ENCODE measurements around the gene AGO4.
"Not testable (repeated sequence)": the region's sequence is repeated elsewhere in the genome, so short reads cannot be mapped to it uniquely, and the experiment has no call there.

AGO4 gene

DNA sequence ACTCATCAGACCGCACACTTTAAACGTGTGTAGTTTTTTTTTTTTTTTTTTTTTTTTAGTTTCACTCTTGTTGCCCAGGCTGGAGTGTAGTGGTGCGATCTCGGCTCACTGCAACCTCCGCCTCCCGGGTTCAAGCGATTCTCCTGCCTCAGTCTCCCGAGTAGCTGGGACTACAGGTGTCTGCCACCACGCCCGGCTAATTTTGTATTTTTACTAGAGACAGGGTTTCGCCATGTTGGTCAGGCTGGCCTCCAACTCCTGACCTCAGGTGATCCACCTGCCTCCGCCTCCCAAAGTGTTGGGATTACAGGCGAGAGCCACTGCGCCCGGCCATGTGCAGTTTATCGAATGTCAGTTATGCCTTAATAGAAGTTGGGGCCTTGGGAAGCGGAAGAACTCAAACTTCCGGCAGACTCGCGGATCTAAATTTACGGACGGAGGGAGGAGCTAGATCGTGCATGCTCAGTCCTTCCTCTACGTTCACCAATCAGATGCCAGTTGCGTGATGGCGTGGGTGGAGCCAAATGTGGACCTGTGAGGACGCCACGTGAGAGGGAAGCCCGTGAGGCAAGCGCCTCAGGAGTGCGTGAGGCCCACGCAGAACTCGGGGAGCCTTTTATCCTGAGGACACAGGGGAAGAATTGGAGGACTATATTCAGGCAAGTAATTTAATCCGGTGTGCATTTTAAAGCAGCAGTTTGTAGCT is 61.6 kb downstream of the AGO4 start:
- DNase-seq, result not testable (repeated sequence)

DNA sequence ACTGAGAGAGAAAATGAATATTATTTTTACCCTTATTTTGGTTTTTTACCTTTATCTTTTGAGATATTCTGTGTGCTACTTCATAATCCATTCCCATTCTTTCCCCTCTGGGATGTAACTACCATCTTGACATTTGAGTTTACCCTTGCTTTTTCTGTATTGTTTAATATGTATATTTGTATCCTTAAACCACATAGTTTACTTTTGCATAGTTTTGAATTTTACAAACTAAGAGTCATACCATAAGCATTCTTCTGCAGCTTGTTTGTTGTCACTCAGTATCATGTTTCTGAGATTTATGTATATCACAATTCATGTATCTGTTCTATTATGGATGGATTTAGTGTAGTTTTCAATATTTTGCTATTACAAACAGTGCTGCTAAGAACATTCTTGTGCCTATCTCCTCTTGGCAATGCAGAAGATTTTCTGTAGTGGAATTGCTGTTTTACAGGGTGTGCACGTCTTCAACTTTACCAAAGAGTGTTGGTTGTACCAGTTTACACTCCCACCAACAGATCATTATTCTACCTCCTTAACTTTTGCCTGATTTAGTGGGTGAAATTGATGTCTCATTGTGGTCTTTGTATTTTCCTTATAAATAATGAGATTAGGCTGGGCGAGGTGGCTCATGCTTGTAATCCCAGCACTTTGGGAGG is 63.0 kb downstream of the AGO4 start:
- DNase-seq, result no peak

DNA sequence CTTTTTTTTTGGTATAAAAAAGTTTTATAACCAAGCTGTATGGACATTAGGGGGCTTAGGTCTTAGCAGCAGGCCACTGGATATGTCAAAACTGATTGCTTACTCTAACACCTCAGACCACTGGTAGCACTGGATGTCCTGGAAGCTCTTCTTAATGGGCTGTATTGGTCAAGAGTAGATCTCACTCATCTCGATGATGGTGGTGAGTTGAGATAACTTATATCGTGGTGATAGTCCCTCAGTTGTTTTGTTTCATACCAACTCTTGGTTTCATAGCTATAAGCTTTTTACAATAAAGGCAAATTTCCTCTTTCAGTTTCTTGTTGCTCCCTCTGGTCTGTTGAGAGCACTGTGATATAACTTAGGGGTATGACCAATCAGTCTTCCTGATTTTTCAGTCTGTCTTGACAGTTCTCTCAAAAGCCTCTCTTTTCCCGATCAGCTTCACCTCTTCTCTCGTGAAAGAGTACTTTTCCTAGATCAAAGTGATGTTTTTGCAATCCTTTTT is 65.5 kb downstream of the AGO4 start:
- no peak for DNase-seq

DNA sequence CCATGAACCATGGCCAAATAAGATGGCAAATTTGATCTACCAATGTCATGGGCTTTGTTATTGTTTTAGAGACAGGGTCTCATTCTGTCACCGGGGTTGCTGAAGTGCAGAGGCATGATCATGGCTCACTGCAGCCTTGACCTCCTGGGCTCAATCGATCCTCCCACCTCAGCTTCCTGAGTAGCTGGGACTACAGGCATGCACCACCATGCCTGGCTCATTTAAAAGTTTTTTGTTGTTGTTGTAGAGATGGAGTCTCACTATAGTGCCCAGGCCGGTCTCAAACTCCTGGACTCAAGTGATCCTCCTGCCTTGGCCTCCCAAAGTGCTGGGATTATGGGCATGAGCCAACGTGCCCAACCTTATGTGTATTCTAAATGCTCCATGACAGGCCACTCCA is 66.3 kb downstream of the AGO4 start:
- DNase-seq, result not testable (repeated sequence)

DNA sequence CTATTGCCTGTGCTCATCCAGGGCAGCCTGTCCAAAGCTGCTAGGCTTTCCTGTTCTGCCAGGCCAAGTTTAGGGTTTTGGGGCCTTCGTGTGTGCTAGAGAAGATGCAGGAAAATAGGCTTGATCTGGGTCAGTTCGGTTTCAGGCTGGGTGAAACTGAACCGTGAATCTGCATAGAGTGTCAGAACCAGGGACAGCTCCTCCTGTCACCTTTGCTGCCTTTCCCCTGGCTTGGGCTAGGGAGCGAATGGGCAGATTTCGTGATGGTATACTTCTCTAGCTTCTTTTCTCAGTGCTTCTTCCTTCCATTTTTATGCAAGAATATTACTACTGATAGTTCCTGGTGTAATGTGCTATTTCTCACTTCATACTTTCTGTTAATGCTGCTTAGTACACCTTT is 69.2 kb downstream of the AGO4 start:
- DNase-seq, result no peak

DNA sequence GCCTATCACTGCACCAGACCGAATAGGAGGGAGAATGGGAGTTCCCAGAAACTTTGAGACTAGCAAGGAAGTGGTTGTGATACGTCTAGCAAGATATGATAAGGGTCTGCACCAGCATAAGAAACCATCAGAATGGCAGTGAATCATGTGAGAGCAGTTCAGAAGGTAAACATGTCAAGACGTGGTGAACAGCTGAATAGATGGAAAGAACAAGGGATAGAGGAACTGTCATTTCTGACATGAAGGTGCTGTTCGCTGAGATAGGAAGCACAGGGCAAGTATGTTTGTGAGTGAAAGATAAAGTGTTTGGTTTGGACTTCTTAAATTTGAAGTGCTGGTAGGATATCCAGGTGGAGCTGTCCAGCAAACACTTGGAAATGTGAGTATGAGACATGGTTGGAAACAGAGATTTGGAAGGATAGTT is 74.0 kb downstream of the AGO4 start:
- no peak for DNase-seq

DNA sequence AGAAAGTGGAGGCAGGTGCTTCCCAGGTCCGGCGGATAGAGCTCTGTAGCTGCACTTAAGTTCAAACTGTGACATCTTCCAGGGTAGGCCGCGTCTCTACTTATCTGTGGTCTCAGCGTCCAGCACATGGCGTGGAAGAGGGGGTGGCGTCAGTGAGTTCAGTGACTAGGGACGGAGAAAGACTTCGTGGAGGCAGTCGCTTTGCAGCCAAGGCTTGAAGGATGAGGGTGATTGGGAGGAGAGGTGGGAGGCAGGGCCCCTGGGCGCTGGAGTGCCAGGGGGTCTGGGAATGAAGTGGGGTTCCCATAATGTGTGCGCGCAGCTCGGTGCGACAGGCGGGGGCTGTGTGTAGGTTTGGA is 74.7 kb downstream of the AGO4 start:
- DNase-seq, result no peak

DNA sequence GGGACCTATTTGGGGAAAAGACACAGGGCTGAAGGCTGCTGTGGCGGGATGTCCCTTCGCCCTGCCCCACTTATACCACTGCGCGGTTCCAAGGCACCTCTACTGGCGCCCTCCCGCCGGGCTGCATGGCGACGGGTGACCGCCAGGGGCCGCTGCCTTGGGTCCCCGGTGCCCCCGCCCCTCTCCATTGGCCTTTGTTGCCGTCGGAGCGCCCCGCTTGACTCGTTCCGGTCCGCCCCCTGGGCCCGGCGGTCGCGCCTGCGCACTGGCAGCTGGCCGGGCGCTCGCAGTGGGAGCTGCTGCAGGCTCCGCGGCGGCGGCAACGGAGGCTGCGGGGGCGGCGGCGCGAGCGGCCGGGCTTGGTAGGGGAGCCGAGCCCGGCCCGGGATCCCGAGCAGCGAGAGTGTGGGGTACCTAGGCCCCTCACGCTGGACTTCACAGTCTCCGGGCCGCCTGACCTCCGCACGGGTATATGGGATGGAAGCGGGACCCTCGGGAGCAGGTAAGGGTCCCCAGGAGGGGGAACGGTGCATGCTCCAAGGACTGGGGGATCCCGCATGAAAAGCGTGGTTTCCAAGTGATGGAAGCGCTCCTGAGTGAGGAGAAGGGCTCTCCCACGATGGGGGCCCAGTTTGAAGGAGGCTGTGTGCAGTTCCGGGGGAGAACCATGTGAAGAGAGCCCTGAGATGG is 75.3 kb downstream of the AGO4 start, which contains the start of gene AGO1:
Gene AGO1, plus strand, starts transcription at position 265 of the 690 bp plus-strand sequence. Its CDS starts 213 bp downstream, at position 478.
- peak; percentile 99 for DNase-seq

DNA sequence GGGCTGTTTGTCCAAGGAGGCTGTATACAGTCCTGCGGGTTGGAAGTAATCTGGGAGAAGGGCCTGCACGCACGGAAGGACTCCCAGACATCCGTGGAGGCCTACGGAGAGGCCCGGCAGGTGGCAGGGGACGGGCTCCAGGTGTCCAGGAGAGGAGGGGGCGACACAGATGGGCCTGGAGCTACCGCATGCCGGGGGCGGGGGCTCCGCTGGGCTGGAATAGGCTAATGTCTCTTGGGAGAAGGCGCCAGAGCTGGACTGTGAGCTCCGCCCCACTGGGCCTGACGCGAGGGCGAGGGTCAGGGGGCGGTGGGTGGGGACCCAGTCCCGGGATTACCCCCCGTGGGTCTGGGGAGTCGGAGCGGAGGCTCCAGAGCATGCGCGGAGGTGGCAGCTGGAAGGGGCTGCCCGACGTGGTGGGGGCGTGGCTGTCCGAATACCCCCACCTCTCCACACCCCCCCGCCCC is 75.9 kb downstream of the AGO4 start:
- peak; percentile 57 for DNase-seq

DNA sequence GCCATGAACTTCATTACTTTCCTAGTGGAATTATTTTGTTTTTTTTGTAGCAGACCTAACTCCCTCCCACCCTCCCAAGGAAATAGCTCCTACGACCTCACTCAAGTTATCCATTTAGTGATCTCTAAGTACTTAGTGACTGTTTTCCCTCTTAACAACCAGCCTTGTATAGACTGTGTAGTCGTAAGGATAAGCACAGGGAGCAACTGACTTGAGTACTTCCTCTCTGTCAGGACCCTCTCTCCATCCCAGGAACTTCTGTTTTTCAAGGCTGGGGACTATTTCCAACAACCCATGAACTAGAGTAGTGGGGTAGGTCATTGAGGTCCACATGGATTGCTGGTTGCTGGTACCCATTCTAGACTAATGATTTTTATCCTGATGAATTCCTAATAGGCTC is 77.1 kb downstream of the AGO4 start:
- no peak for DNase-seq

DNA sequence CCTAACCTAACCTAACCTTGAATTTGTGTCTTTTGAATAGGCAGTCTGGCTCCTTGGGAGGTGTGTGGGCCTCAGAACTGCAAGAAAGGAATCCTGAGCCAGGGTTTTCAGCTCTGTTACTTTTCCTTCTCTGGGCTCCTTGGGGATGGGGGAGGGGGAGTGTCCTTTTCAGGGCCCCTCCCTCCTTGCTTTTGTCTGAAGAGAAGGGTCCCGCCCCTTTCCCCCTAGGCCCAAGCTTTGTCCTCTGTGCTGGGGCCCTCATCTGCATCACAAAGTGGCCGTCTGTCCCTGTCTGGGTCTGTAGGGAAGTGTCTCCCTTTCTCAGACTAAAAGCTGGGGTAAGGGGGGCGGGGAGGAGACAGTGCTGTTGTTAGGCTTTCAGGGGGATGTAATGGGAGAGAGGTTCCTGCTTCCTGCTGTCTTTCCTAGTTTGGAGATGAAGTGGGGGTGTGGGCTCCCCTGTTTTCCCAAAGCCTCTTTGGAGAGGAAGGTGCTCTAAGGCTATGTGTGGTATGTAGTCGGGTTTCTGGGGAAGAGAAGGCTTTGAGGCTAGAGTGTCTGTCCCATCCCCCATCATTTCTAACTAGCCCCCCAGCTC is 78.2 kb downstream of the AGO4 start:
- DNase-seq, result no peak

DNA sequence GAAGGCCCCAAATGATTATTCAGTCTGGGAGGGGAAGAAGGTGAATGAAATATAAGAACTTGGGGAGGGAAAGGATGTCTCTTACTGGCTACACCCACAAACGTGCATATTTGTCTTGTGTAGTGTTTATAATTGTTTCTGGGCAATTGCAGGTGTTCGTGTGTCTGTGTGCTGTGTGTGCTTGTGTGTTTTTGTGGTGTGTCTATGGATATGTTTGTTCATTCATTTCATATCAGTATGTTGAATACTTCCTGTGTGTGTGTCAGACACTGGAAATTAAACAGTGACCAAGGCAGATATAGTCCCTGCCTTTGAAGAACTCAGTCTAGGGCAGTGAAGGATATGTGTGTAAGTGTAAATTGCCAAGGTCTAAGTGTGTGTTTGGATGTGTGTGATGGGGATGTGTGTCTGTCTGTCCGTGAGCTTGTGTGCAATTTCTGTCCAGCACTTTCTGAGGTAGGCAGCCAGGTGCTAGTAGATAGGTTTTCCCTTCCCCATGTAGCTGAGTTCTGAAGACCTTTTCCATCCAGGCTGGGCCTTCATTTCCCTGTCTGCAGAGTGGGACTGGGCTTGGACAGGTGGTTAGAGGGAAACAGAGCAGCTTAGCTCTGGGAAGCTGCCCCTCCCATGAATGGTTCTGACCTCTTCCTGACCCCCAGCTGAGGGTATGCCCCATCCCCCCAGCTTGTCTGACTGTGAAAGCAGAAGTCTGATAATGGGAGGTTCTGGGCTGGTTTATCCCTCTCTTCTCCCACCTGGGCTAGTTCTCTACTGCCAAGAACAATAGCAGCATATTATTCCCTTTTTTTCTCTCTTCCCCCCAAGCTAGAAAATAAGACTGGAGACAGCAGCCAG is 79.0 kb downstream of the AGO4 start:
- no peak for DNase-seq

DNA sequence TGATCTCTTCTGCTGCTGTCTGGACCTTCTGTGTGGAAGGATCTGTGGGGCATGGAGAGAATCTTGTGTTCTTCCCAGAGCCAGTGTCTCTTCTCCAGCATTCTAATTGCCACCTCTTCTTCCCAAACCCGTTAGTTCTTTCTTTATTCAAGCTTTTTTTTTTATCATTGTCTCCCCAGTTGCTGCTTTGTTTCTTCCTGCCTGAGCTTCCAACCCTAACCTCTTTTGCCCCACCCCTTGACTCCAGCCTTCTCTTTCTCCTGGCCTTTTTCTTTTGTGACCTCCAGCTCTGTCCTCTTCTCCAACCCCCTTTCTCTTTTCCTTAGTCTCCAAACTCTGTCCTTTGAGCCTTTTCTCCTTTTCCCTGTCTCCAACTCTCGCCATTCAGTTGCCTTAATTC is 79.7 kb downstream of the AGO4 start:
- DNase-seq, result no peak

DNA sequence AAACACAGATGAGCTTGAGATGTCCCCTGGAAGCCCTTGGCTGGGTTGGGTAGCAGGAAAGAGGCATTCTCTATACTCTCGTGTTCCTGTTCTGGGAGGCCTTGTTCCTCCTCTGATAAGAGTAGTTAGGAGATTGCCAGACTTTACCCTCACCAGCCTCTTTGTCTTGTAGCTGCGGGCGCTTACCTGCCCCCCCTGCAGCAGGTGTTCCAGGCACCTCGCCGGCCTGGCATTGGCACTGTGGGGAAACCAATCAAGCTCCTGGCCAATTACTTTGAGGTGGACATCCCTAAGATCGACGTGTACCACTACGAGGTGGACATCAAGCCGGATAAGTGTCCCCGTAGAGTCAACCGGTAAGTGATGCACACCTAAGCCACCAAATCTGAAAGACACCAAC is 80.4 kb downstream of the AGO4 start:
- no peak for DNase-seq

DNA sequence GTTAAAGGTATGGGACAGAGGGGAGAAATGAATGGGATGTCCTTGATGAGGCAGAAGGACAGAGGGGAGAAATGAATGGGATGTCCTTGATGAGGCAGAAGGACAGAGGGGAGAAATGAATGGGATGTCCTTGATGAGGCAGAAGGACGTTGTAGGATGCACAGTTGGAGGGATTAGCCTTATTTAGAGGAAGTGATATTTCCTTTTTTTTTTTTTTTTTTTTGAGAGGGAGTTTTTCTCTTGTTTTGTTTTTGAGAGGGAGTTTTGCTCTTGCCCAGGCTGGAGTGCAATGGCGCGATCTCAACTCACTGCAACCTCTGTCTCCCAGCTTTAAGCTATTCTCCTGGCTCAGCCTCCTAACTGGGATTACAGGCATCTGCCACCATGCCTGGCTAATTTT is 81.2 kb downstream of the AGO4 start:
- not testable (repeated sequence) for DNase-seq

DNA sequence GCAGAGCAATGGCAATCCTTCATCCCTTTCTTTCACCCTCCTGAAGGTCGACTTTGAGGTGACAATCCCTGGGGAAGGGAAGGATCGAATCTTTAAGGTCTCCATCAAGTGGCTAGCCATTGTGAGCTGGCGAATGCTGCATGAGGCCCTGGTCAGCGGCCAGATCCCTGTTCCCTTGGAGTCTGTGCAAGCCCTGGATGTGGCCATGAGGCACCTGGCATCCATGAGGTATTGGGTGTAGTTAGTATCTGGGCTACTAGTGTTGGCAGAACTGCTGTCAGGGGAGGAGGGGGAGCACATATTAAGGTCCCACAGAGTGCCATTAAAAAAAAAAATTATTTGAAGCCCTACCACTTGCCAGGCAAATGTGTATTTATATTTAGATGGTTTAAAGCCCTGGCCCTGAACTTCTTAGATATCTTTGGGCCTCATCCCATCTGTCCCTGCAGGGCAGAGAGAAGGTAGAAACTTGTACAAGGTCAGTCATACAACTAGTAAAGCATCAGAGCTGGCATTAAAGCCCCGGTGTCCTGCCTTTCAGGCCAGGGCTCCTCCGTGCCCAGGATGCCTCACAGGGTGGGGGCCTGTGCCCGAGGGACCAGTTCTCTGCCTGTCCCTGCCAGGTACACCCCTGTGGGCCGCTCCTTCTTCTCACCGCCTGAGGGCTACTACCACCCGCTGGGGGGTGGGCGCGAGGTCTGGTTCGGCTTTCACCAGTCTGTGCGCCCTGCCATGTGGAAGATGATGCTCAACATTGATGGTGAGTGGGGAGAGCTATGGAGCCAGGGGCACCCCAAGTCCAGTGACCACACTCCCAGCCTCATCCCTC is 85.4 kb downstream of the AGO4 start:
- DNase-seq, result no peak

DNA sequence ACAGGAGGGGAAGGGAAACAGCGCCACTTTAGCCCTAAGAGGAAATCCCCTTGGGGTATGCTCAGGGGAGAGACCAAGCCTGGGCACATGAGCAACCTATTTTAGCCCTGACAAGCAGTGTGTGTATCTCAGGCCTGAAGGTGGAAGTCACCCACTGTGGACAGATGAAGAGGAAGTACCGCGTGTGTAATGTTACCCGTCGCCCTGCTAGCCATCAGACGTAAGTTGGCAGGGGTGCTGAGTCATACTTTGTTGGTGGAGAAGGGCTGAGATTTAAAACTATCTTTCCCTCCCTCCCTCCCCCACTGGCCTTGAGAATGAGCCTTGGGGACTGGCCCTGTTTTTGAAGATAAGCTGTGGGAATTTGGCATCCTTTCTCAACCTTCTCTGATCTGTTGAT is 86.4 kb downstream of the AGO4 start:
- DNase-seq, result no peak

DNA sequence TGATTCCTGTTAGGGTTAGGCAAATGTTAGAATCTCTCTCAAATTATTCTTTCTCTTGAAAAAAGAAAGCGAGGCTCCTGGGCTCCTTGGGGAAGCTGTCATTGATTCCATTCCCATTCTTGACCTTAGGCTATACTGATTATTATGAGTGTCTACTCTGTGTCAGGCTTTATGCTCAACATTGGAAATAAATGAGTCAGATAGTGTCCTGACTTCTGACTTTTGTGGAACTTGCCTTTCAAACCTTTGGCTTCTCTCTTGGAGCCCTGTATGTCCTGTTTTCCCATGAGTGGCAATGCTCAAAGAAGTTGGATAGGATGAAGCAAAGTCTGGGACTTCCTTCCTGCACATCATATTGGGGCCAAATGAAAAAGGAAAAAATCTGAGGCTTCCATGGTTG is 86.8 kb downstream of the AGO4 start:
- DNase-seq, result no peak

DNA sequence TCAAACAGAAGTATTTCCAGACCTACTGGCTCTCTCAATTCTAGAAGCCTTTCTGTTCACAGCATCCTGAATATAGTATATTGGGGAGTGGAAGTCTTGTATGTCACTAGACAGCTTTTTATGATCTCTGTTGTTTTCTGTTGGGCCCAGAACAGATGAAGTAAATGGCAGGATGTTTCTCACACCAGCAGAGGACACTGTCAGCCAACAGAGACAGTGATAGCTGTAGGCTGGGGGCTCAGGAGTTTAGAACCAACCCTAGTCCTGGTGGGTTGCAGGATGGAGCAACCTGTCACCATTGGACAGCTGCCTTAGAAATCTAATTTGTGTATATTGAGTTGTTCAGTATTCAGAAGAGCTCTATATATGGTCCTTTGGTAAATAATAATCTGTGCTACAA is 92.1 kb downstream of the AGO4 start:
- no peak for DNase-seq

DNA sequence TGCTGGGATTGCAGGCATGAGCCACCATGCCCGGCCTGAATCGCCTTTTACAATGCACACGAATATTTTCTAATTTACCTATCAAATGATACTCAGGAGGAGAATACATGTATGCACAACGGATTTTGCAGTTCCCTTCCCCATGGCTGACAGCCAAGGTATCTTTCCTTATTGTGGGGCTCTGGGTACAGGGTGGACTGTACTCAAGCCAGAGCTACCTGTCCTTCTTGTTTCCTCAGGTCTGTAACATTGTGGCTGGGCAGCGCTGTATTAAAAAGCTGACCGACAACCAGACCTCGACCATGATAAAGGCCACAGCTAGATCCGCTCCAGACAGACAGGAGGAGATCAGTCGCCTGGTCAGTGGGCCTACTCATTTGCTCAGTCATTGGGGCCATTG is 93.4 kb downstream of the AGO4 start:
- no peak for DNase-seq

DNA sequence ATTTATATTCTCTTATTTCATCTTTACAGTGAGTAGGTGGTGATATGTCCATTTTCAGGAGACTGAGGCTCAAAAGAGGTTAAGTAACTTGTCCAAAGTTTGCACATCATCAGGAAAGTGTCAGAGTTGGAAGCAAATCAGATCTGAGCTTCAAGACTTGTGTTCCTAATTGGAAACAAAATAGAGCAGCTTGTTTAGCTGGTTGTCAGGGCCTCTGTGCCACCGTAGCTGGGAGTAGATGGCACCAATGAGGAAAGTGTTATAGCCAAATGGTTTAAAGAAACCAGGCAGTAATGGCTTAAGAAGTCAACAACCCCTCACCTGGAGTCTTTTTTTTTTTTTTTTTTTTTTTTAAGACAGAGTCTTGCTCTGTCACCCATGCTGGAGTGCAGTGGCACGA is 94.9 kb downstream of the AGO4 start:
- no peak for DNase-seq
